GM19395 (cell line): ENCODE measurements around the gene DHRS1.

Source experiments
- ATAC-seq: cut with Tn5 transposase; IDR thresholded peaks from one replicate; pipeline ENCODE4 v1.9.1; 2021; ENCODE audit warnings: mild to moderate bottlenecking, moderate library complexity; ENCODE audit not compliant: unreplicated experiment

The DHRS1 gene

DNA sequence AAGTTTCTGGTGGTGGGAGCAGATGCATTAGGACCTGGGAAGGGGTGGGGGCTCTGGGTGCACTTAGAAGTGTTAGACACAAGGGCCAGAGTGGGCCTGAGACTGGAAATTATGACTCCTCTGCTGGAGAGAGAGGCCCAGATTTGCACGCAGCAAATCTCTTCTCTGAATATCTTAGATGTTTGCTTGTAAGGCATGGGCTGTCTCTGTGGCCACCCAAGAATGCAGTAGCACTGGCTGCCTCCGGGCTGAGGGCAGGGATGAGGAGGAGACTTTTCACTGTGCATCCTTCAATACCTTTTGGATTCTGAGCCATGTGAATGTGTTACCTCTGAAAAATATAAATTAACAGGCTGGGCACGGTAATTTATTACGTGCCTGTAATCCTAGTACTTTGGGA lies 14.2 kb downstream of the DHRS1 start:
- ATAC-seq: no peak

DNA sequence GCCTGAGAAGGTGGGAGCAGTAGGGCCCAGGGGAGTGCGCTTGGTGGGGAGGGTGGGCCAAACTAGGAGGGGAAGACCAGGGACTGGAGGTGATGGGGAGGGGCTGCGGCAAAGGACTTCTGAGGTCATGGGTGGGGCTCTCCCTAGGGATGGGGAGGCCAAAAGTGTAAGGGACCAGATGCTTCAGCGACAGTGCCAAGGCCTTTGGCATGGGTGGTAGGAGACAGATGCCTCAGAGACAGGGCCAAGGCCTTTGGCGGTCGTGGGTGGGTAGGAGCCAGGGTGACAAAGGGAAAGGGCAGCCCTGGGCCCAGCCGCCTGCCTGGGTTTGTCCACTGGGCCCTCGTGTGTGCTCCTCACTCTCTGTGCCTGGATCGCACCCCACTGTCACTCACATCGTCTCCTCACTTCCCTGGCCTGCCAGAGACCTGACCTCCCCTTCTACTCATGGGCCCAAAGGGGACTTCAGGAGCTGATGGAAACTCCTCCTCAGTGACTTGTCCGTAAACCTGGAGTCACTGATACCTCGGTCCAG lies 15.0 kb downstream of the DHRS1 start:
- no peak for ATAC-seq

DNA sequence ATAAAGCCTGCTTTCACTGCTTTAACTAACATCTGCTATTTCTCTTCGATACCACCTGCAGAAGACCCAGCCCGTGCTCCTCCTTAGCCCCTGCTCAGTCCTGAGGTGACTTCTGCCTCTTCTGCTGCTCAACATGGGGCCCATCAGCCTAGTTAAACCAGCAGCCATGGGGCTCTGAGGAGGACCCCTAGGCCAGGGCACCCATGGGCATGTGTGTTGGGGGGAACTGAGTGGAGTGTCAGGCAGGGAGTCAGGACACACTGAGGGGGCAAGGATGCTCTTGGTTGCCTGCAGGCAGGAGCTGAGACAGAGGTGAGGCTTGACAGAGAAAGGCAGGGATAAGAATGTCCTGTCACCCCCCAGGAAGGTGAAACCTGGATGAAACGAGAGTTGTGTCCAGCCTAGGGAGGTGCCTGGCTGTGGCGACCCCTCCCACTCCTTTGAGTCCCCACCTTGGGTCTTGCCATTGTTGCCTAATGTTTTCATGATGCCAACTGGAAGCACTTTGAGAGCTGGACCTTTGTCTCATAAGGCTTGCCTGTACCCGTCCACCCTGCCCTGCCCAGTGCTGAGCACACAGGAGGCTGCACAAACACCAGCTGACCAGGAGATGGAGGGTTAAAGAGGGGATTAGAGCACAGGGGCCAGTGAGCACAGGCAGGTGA lies 15.7 kb downstream of the DHRS1 start:
- no peak for ATAC-seq

DNA sequence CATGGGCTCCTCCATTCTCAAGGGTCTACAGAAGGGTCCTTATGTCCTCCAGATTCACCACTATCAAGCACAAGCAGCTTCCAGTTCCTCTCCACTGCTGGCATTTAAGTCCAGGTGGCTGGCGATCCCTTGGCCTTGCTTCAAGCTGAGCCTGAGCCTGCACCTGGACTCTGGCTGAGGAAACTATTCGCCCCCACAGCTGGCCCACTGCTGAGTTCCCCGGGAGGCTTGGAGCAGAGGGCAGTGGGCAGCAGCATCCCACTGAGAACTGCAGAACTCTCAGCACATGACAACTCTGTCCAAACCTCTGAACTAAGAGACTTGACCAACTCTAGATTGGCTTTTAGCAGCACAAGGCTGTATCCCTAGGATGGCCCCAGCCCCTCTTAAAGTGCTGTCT lies 16.8 kb downstream of the DHRS1 start:
- ATAC-seq: no peak

DNA sequence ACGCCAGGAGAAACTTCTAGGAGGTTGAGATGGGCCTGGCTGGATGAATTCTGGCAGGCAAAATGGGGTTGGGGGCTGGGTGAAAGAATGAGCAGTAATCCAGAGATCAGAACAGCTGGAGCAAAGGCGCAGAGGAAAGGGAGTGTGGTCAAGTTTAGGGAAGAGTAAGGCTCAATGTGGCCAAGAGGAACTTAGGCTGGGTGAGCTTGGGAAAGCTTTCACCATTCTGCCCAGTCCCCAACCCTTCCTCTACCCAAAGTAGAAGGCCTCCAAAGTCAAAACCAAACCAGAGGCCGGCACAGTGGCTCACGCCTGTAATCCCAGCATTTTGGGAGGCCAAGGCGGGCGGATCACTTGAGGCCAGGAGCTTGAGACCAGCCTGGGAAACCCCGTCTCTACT lies 17.9 kb downstream of the DHRS1 start:
- no peak for ATAC-seq

DNA sequence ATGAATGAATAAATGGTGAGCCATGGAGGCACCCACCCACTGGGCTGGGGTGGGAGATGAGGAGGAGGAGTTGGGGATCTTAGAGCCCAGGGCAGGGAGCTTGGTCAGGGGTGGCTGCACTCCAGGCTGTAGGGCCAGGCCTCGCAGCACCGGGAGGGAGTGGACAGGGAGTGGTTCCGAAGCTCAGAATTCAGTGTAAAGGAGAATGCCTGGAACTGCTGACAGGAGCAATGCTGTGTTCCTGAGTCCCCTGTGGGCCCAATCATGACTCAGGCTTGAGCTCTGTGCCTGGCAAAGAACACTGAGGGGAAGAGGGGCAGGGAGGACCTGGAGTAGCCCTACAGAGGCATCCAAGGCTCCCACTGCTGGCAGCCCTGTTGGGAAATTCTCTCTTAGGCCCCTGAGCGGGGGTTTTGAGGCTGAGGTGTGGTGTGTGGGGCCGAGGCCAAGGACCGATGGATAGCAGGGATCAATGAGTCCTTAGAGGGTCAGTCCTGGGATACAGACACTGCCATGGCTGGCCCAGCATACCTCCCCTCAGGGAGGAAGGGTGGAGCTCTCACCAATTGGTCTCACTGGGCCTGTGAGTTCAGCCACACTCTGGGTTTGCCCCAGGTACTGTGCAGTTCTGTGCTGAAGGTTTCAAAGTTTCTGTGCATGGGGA lies 18.7 kb downstream of the DHRS1 start:
- ATAC-seq: no peak

DNA sequence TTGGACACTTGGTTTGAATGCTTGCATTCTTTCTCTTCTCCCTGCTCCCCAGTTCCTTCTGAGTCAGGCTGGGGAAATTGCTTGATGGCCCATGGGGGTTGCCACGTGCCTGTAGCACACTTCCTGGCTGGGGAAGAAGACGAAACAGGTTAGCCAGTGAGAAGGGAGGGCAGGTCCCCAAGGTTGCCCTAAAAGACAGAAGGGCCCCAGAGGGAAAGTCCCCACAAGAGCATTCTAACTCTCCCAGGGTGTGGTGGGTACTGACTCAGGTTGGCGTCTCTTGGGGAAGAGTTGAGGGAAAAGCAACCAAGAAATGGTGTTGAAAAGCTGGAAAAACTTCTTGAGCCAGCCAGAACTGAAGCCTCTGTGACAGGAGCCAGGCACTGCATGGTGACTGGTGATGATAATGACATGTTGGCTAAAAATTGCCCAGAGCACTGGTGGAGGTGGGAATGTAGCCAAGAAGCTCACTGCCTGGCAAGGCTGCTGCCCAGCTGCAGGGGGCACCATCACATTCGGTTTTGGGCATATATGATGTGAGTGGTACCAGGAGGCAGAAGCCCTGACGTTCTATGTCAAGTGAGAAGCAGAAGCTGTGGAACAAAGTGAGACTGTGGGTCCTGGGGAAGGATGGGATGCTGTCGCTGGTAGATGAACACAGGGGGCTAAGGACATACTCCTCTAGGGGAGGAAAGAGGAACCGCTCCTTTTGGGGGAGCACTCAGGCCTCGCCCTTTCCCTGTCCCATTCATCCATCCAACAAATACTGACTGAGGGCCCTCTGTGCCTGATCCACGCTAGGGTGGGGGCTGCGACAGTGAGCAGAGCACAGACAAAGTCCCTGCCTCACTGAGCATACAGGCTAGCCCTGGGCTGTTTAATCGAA lies 20.0 kb downstream of the DHRS1 start:
- ATAC-seq: peak; percentile 63

DNA sequence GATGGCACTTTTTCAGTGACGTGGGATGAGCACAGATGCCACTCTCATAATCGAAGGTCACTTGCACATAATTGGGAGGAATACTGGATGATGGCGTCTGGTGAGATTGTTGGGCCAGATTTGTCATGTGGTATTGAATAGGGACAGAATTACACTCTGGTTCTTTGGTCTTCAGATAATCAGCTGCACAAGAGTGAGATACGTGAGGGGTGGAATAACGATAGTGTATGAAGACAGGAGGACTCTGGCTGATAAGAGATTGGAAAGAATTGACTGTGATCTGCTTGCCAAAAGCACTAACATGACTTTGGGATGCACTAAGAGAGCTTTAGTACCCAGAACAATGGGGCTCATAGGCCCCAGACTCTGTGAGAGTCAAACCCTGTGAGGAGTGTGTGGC lies 21.2 kb downstream of the DHRS1 start:
- ATAC-seq: no peak

DNA sequence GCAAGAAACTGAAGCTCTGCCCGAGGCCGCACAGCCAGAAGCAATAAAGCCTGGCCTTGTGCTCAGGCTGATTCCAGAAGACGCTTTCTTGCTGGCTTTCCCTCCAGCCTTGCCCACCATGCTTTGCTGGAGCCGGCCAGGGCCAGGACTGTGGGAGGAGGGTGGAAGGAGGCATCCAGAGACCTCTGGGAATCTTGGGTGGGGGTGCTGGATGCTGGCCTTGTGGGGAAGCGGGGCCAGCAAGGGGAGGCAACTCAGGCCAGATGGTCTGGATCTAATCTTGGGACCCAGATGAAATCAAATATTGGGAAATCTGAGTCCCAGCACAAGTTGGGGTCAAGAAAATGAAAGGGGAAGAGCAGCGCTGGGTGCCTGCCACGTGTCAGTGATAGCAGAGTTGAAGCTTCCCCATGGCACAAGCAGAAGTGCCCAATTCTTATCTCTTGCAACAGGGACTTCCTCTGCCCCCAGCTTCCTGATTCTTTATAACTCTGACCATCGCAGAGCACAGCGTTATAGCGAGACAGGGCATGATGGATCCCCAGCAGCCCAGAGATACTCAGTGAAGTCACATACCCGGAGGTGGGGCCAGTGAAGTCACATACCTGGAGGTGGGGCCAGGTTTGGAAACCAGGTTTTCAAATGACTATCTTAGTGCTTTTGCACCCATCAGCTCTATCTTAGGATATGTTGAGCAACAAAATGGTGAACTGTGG lies 21.8 kb downstream of the DHRS1 start:
- no peak for ATAC-seq

DNA sequence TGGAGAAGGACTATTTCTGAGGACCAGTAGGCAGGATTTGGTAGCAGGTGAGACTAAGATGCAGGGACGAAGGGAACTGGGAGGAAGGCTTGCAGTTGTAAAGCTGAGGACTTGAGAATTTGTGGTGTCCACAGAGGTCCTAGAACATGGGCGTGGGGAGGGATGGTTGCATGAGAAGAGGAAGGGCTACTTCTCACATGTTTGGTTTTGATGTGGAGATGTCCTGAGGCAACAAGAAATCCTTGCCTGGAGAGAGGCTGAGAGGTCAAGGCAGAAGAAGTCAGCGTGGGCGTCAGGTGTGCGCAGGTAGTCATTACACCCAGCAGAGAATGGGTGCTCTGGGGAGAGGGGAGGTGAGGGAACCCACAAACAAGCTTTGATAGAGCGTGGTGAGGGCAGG lies 22.5 kb downstream of the DHRS1 start:
- ATAC-seq: no peak

DNA sequence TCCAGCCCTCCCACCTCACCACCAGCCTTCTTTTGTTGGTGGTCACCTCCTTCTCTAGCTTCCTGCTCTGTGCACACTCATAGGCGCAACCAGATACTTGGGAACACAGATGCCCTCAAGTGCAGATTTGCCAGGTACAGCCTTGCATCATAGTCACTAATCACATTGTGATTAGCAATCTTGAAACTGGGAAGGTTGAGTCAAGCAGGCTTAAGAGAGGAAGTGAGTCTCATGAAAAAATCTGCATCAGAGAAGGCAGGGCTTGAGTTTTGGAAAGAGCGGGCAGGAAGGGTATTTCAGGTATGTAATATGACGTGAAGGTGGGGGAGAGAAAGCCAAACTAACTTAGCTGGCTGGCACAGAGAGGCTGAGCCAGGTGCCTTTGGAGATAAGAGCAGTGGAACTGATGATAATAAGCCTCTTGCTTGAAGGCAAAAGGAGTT lies 25.5 kb downstream of the DHRS1 start:
- ATAC-seq: peak; percentile 50

DNA sequence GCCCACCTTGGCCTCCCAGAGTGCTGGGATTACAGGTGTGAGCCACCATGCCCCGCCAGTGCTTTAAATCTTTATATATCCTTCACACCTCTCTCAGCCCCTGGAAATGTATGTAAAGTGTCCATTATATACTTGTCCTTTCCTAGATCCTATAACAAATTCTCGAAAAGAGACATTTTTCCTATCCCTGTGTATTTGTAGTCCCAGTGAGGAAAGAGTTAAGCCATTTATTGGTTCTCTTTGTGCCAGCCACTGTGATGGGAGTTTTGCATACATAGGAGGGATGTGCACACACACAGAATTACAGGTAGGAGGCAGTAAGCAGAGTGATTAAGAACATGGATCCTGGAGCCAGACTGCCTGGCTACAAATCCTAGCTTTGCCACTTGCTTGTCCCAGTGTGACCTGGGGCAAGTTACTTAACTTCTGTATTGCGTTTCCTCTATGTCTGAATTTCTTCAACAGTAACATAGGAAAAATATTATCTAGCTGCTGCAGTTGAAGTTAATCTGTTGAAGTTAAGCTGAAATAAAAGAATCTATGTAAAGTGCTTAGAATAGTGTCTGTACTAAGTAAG lies 26.1 kb downstream of the DHRS1 start:
- ATAC-seq: no peak

DNA sequence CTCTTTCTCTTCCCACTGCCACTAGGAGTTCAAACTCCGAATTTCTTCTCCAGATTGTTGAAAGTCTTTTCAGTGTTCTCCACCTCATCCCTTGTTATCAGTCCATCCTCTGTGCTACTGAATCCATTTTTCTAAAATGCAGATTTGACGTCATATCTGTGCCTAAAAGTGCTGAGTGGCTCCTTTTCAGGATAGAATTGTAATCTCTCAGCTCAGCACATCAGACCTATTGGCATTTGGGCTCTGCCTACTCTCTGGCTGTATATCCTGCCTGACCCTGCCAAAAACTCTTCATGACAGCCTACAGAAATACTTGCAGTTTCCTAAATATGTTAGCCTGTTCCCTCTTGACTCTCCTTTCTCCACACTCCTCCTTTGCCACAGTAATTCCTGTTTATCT lies 27.1 kb downstream of the DHRS1 start:
- no peak for ATAC-seq

DNA sequence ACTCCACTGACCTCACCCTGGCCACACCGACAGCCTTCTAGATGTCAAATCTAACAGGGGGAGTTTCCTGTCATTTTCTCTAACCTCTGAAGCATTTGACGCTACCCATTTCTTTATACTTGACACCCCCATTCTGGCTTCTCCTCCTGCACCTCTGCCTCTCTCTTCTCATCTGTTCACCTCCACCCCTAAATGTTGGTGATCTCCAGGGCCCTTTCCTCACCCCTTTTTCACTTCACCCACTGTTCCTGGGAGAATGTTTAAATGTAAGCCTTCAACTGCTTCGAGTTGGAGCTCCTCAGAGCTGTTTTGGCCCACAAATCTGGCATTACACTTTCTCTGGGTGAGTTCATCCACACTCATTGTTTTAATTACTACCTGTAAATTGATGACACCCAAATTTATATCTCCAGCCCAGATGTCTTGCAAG lies 27.7 kb downstream of the DHRS1 start:
- ATAC-seq: no peak

DNA sequence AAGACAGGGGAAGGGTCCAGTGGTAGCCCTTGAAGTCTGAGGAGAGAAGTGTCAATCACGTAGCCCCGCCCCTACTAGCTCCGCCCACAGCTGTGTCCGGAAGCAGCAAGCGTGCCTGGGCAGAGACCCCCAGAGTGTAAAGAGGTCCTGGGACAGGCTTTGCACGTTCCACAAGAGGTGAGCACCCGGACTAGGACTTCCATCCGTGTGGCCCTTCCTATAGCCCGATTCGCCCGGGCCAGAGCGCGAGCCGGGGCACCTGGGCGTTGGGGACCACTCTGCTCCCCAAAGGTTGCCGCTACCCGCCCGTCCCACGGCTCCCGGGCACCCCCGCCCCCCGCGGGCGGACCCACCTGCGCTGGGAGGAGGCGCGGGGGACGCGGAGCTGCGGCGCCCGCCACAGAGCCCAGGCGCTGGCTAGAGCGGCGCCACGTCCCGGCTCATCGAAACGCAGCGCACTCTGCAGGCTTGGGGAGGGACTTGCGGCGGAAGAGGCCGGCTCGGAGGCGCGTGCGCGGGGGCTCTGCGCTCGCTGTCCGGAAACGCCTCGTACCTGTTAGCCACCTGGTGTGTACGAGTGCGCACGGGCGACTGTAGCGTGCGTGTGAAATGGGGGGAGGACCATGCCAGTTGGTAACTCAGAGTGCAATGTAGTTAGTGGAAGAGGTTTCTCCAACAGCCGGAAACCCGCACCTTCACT lies 28.3 kb downstream of the DHRS1 start, which contains the start of gene RABGGTA:
Gene RABGGTA, minus strand, starts transcription at position 464 of the 700 bp plus-strand sequence. CDS start 482 bp downstream, outside the sequence.
- ATAC-seq: peak; percentile 84

DNA sequence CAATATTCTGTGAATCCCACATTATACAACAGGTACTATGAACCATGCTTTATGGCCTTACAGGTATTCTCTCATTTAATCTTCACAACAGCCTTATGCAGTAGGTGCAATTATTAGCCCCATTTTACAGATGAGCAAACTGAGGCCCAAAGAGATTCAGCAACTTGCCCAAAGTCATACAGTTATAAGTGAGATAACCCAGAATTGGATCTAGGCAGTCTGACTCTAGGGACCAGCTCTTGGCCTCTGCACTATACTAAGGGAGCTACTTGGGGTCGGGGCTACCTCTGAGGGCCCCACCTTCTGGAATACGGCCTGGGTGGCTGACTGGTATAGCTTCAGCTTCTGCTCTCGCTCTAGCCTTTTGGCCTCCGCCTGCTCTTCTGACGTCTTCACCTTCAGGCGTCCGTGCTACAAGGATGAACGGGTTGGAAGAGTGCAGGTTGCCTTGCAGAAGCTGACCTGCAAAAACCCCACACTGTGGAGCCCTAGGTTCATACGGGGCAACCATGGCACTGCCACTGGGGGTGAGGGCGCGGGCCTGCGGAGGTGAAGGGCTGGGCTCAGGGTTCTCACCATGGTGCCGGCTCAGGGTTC lies 28.9 kb downstream of the DHRS1 start:
- ATAC-seq: no peak

DNA sequence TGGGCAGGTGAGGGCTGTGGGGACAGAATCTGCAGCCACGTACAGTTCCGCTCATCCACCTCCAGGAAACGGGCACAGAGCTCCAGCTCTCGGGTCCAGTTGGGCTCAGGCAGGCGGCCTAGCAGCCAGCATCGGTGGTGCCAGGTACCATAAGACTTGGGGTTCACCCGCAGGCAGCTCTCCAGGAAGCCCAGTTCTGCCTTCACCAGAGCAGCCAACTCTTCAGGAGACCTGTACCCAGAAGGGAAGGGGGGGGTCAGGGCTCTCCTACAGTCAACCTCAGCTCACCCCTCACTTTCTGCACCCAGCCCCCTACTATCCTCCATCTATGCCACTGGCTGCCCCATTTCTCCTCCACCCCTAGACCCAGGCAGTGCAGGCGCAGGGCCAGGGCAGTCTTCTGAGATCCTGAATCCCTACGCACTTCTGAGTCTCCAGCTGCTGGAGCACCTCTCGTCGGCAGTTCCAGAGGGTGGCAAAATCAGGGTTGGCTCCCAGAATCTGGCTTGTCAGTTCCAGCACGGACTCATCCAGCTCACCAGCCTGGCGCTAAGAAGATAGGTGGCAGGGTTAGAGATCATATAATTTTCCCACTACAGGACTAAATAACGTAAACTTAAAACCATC lies 29.6 kb downstream of the DHRS1 start:
- no peak for ATAC-seq

DNA sequence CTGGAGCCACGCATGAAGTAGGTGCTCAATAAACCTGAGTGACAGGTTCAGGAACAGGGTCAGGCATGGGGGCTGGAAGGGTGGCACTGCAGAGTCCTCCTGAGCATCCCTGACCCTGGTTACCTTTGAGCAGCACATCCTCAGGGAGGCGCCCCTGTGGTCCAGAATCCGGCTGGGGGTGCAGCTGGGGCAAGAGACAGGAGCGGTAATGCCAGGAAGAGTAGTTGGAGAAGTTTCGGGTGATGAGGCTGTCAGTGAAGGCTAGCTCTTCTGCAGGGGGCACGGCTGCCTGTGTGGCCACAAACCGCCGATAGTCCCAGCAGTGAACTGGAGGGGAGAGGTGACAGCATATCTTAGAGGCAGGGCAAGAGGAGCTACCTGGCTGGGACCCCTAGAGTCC lies 30.2 kb downstream of the DHRS1 start:
- no peak for ATAC-seq

DNA sequence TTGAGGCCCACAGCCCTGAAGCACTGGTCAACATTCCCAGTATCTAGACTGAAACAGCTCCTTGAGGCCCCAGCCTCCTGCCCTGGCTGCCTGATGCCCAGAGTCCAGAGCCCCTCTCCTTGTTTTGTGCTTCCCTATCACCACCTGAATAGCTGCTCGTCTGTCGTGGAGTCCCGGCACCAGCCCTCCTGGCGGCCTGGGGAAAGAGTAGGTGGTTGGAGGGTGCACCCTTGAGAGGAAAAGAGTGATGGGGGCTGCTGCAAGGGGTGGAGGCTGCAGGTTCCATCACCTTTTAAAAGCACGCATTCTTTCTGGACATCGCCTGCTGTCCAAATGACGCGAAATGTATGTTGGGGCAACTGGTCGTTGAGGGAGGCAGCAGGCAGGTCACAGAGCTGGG lies 31.4 kb downstream of the DHRS1 start:
- no peak for ATAC-seq
